Glutamatergic neuron (in vitro differentiated cells): ENCODE data around the gene RPS6KA2. TPM values are rescaled to one million over a fixed set of nuclear protein-coding genes. Genes with fewer than 3 reads are reported as not detected.
A peak's percentile ranks its signal among the peaks of the same experiment; 100 is the strongest.

Experiments
- DNase-seq: peaks from one replicate; pipeline ENCODE4 v3.0.0; 2022
- H3K27ac Mint-ChIP-seq: one replicate; pipeline ENCODE4 v1.8.0; 2020; ENCODE audit warnings: mild to moderate bottlenecking, mixed read lengths, inconsistent platforms; ENCODE audit not compliant: unreplicated experiment
- H3K27me3 Mint-ChIP-seq: one replicate; pipeline ENCODE4 v1.8.0; 2020; ENCODE audit warnings: mild to moderate bottlenecking, moderate library complexity, mixed read lengths, inconsistent platforms; ENCODE audit not compliant: unreplicated experiment
- H3K36me3 Mint-ChIP-seq: one replicate; pipeline ENCODE4 v1.8.0; 2020; ENCODE audit warnings: mild to moderate bottlenecking, mixed read lengths, inconsistent platforms; ENCODE audit not compliant: unreplicated experiment
- H3K4me1 Mint-ChIP-seq: one replicate; pipeline ENCODE4 v1.8.0; 2020; ENCODE audit warnings: mild to moderate bottlenecking, low read depth, mixed read lengths, inconsistent platforms; ENCODE audit not compliant: unreplicated experiment
- H3K4me3 Mint-ChIP-seq: one replicate; pipeline ENCODE4 v1.8.0; 2020; ENCODE audit warnings: mild to moderate bottlenecking, mixed read lengths, inconsistent platforms; ENCODE audit not compliant: unreplicated experiment
- H3K9me3 Mint-ChIP-seq: one replicate; pipeline ENCODE4 v1.8.0; 2020; ENCODE audit warnings: mild to moderate bottlenecking, moderate library complexity, mixed read lengths, inconsistent platforms; ENCODE audit not compliant: unreplicated experiment
- total RNA-seq: library from RNA; stranded (reverse); fragmentation: NEBNext Ultra II Directional; extraction: Animal tissue kit (Norgen Biotek cat#: 25700); gene quantifications from one replicate; pipeline ENCODE4 v1.2.1, GENCODE V29; 2021; ENCODE audit not compliant: unreplicated experiment
- TF ChIP-seq, protein P1 (sequence below): fragments of 200-600 bp; sonication (generic); IDR thresholded peaks from one replicate; pipeline ENCODE4 v1.5.0; 2021; ENCODE audit not compliant: partially characterized antibody, unreplicated experiment

RPS6KA2 gene
- total RNA-seq, 1 donor from 2014 or later = 109 TPM

DNA sequence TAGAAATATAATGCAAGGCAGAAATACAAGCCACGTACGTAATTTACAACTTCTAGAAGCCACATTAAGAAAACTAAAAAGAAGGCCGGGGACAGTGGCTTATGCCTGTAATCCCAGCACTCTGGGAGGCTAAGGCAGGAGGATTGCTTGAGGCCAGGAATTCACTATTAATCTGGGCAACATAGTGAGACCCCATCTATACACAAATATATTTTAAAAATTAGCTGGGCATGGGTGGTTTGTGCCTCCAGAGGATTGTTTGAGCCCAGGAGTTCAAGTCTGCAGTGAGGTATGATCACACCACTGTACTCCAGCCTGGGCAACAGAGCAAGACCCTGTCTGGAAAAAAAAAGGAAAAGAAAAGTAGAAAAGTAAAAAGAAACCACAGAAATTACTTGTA, 256.6 kb downstream of the RPS6KA2 start:
- peaks cover 11% of the 10 kb centered on the region for H3K4me1 Mint-ChIP-seq
- no peak overlapping the region for H3K27ac Mint-ChIP-seq
- H3K9me3 Mint-ChIP-seq = no peaks in the 10 kb centered on the region
- no peaks in the 10 kb centered on the region for H3K27me3 Mint-ChIP-seq
- H3K4me3 Mint-ChIP-seq = no peak overlapping the region
- DNase-seq = no peak
- no peaks in the 10 kb centered on the region for H3K36me3 Mint-ChIP-seq
- TF ChIP-seq, protein P1, sequence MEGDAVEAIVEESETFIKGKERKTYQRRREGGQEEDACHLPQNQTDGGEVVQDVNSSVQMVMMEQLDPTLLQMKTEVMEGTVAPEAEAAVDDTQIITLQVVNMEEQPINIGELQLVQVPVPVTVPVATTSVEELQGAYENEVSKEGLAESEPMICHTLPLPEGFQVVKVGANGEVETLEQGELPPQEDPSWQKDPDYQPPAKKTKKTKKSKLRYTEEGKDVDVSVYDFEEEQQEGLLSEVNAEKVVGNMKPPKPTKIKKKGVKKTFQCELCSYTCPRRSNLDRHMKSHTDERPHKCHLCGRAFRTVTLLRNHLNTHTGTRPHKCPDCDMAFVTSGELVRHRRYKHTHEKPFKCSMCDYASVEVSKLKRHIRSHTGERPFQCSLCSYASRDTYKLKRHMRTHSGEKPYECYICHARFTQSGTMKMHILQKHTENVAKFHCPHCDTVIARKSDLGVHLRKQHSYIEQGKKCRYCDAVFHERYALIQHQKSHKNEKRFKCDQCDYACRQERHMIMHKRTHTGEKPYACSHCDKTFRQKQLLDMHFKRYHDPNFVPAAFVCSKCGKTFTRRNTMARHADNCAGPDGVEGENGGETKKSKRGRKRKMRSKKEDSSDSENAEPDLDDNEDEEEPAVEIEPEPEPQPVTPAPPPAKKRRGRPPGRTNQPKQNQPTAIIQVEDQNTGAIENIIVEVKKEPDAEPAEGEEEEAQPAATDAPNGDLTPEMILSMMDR = no peak

DNA sequence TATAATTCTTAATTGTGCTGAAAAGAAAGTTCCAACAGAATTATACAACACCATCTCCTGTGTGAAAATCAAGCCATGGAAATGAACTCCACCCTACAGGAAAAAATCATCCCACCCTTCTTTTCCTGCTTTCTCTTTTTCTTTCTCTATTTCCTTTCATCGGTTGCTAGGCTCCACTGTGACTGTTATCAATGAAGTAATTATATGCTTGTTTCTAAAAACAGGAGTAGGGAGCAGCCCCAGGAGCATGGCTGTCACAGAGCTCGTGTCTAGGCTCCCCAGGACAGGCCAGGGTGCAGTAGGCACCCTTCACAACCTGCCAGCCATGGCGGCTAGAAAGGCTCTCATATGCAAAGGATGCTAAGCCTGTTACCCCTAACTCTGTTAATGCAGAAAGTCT, 257.3 kb downstream of the RPS6KA2 start:
- H3K36me3 Mint-ChIP-seq = no peaks in the 10 kb centered on the region
- no peak overlapping the region for H3K27ac Mint-ChIP-seq
- no peaks in the 10 kb centered on the region for H3K27me3 Mint-ChIP-seq
- peaks cover 14% of the 10 kb centered on the region for H3K4me1 Mint-ChIP-seq
- TF ChIP-seq, protein P1 = no peak
- no peaks in the 10 kb centered on the region for H3K9me3 Mint-ChIP-seq
- H3K4me3 Mint-ChIP-seq = no peak overlapping the region
- no peak for DNase-seq

DNA sequence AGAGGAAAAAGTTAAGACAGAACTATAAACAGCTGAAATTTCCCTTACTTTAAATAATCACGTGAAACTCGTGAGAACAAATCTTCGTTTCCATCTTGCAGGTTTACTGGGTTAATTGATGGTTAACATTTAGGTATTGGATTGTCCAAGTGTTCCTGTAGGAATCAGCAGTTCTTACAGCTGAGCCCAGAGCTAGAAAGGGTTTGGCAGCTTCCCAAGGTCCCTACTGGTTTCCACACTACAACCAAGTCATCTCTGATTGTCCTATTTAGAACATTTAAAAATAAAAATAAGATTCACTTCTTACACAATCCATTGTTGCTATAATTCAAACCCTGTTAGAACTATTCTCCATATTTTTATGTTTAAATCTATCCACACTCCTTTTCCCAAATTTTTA, 260.1 kb downstream of the RPS6KA2 start:
- DNase-seq = no peak
- Mint-ChIP-seq H3K4me1 (peaks cover 20% of the 10 kb centered on the region), H3K4me3 (no peak overlapping the region), H3K27me3 (peaks cover 2% of the 10 kb centered on the region), H3K9me3 (no peaks in the 10 kb centered on the region), H3K27ac (no peak overlapping the region), H3K36me3 (no peaks in the 10 kb centered on the region)
- TF ChIP-seq, protein P1 = no peak

DNA sequence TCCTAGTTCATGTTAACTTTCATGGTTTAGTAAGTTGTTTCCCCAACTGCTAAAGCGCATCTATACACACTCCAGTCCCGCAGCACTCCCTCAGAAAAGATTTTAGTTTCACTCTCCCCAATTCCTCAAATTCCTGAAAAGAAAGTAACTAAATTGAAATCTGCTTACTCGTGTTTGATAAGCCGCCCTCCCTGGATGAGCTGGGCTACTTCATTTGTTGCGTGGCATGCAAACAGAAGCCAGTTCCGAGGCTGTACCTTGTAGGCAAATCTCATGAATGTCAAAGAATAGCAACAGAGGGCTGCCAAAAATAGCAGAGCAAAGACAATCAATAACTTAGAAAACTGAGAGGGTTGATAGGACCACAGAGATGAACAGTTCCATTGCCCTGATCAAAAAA, 261.2 kb downstream of the RPS6KA2 start:
- H3K4me1 Mint-ChIP-seq = peaks cover 21% of the 10 kb centered on the region
- H3K27ac Mint-ChIP-seq = peak overlapping the region; percentile 96
- peak overlapping the region; percentile 85 for H3K4me3 Mint-ChIP-seq
- no peaks in the 10 kb centered on the region for H3K9me3 Mint-ChIP-seq
- TF ChIP-seq, protein P1 = no peak
- peaks cover 2% of the 10 kb centered on the region for H3K27me3 Mint-ChIP-seq
- no peaks in the 10 kb centered on the region for H3K36me3 Mint-ChIP-seq
- no peak for DNase-seq

DNA sequence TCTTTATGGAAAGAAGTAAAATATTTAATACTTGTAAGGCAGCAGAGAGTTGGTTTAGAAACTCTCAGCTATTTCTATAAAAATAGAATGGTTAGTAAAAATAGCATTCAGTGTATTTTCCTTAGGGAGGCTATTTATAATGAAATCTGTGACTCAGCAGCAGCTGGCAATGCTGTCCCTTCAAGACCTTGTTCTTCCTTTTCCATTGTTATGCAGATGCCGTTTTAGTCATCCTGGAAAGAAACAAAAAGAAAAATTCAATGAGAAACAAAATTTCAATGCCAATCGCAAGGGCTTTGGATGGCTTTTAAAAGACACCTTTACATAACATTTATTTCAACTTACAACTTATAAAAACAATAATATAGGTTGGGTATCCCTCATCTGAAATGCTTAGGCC, 261.8 kb downstream of the RPS6KA2 start:
- H3K36me3 Mint-ChIP-seq = no peaks in the 10 kb centered on the region
- TF ChIP-seq, protein P1 = no peak
- H3K4me1 Mint-ChIP-seq = peaks cover 27% of the 10 kb centered on the region
- H3K27ac Mint-ChIP-seq = peak overlapping the region; percentile 81
- no peak for DNase-seq
- peak overlapping the region; percentile 85 for H3K4me3 Mint-ChIP-seq
- no peaks in the 10 kb centered on the region for H3K9me3 Mint-ChIP-seq
- peaks cover 2% of the 10 kb centered on the region for H3K27me3 Mint-ChIP-seq
